NCI-H2171 (cell line): ENCODE data around the gene ST7L.
A peak's percentile ranks its signal among the peaks of the same experiment; 100 is the strongest.

ENCODE experiments used
- DNase-seq: peaks from one replicate; lab custom pipeline; 2025; lab: John Stamatoyannopoulos, UW

The ST7L gene

GRCh38 chr1:112515311-112516009 is 103.5 kb downstream of the ST7L start:
- DNase-seq = no peak

- DNase-seq = no peak
Observed at GRCh38 chr1:112514901-112515300, 104.0 kb downstream of the ST7L start.

- DNase-seq = no peak
Observed at GRCh38 chr1:112513112-112513870, 105.7 kb downstream of the ST7L start.

- no peak for DNase-seq
Observed at GRCh38 chr1:112511897-112512296, 107.0 kb downstream of the ST7L start.

GRCh38 chr1:112510340-112510739 is 108.6 kb downstream of the ST7L start:
- DNase-seq = no peak

- DNase-seq = no peak
Observed at GRCh38 chr1:112509660-112510178, 109.2 kb downstream of the ST7L start.

- DNase-seq = no peak
Observed at GRCh38 chr1:112509005-112509659, 109.8 kb downstream of the ST7L start.

GRCh38 chr1:112508278-112509004 is 110.5 kb downstream of the ST7L start, which contains the start of gene WNT2B:
WNT2B (plus strand) TSS chr1:112508965; CDS start chr1:112509263, 298 bp downstream.
- DNase-seq = peak; percentile 35

GRCh38 chr1:112507921-112508277 is 111.0 kb downstream of the ST7L start:
- DNase-seq = peak; percentile 2

GRCh38 chr1:112507336-112507735 is 111.6 kb downstream of the ST7L start:
- no peak for DNase-seq

GRCh38 chr1:112506731-112507130 is 112.2 kb downstream of the ST7L start:
- DNase-seq = no peak

GRCh38 chr1:112506306-112506705 is 112.6 kb downstream of the ST7L start:
- no peak for DNase-seq

GRCh38 chr1:112505878-112506277 is 113.1 kb downstream of the ST7L start:
- no peak for DNase-seq

GRCh38 chr1:112505400-112505785 is 113.5 kb downstream of the ST7L start:
- no peak for DNase-seq

- no peak for DNase-seq
Observed at GRCh38 chr1:112504661-112505399, 114.1 kb downstream of the ST7L start.

- no peak for DNase-seq
Observed at GRCh38 chr1:112504001-112504660, 114.8 kb downstream of the ST7L start.

GRCh38 chr1:112502826-112503225 is 116.1 kb downstream of the ST7L start:
- DNase-seq = no peak

GRCh38 chr1:112501810-112502641 is 116.9 kb downstream of the ST7L start:
- DNase-seq = peak; percentile 35

GRCh38 chr1:112496290-112496689 is 122.7 kb downstream of the ST7L start:
- no peak for DNase-seq

- no peak for DNase-seq
Observed at GRCh38 chr1:112493351-112493750, 125.6 kb downstream of the ST7L start.
